H1 (cell line): Measurements from ENCODE around the gene RIGI. TPM values are rescaled to one million over a fixed set of nuclear protein-coding genes. Genes with fewer than 3 reads are reported as not detected.
A peak's percentile ranks its signal among the peaks of the same experiment; 100 is the strongest.

ENCODE experiments used
- CTCF ChIA-PET: fragments of 300-600 bp; sonication (Branson Sonifier 250); formaldehyde crosslinking; loops from one replicate; lab custom pipeline; 2021; ENCODE audit not compliant: partially characterized antibody; lab: Charles Lee
- POLR2A ChIA-PET: fragments of 300-600 bp; sonication (Branson Sonifier 250); formaldehyde crosslinking; loops from one replicate; lab custom pipeline; 2021; ENCODE audit warnings: inconsistent platforms; ENCODE audit not compliant: partially characterized antibody; lab: Charles Lee
- DNase-seq, 2 experiments: peaks; one replicate each; pipeline versions ENCODE4 v3.0.0 to v3.0.0-alpha.2; 2010 to 2022; ENCODE audit warnings: low spot score in 2 of 2, low read depth in 1 of 2, mixed read lengths in 1 of 2
- FAIRE-seq: peaks from 2 replicates; lab custom pipeline; 2011; peaks lifted over from hg19 to GRCh38; lab: Jason Lieb, UNC
- H2AFZ ChIP-seq: 2 replicates; pipeline ENCODE4 v1.8.1; 2012; ENCODE audit warnings: low read length, inconsistent platforms
- H2AK5ac ChIP-seq: 2 replicates; pipeline ENCODE4 v1.6.1; 2013; ENCODE audit warnings: low read depth, low read length
- H2BK120ac ChIP-seq: replicated peaks from 2 replicates; pipeline ENCODE3; 2013; ENCODE audit warnings: low read depth, low read length, inconsistent platforms
- H2BK12ac ChIP-seq: 2 replicates; pipeline ENCODE4 v1.6.1; 2013; ENCODE audit warnings: low read depth, low read length
- H2BK15ac ChIP-seq: 2 replicates; pipeline ENCODE4 v1.6.1; 2013; ENCODE audit warnings: low read length
- H2BK20ac ChIP-seq: 2 replicates; pipeline ENCODE4 v1.6.1; 2013; ENCODE audit warnings: low read length
- H2BK5ac ChIP-seq: 2 replicates; pipeline ENCODE4 v1.6.1; 2013; ENCODE audit warnings: low read depth, low read length
- H3K14ac ChIP-seq: 2 replicates; pipeline ENCODE4 v1.6.1; 2013; ENCODE audit warnings: inconsistent platforms; ENCODE audit not compliant: insufficient read length
- H3K18ac ChIP-seq: 2 replicates; pipeline ENCODE4 v1.6.1; 2013; ENCODE audit warnings: low read length; ENCODE audit errors: extremely low read depth
- H3K23ac ChIP-seq: 2 replicates; pipeline ENCODE4 v1.6.1; 2013; ENCODE audit warnings: inconsistent platforms; ENCODE audit not compliant: insufficient read length
- H3K23me2 ChIP-seq: 2 replicates; pipeline ENCODE4 v1.6.1; 2013; ENCODE audit warnings: low read depth, low read length
- H3K27ac ChIP-seq: 2 replicates; pipeline ENCODE4 v1.6.1; 2011; ENCODE audit warnings: low read depth, low read length, inconsistent platforms
- H3K27me3 ChIP-seq, 4 experiments: replicated peaks in 1 of 4; 1 replicate in 1 of 4; 2 replicates in 3 of 4; pipeline versions ENCODE4 v1.6.1 to v1.8.1; 2011 to 2013; ENCODE audit warnings: low read length in 3 of 4, mild to moderate bottlenecking in 3 of 4, inconsistent platforms in 2 of 4, mixed read lengths in 2 of 4, moderate library complexity in 1 of 4; ENCODE audit not compliant: control insufficient read depth in 3 of 4, insufficient read depth in 3 of 4; ENCODE audit errors: extremely low read depth in 1 of 4
- H3K36me3 ChIP-seq, 4 experiments: 2 replicates each; pipeline versions ENCODE4 v1.6.1 to v1.8.1; 2011 to 2013; ENCODE audit warnings: mild to moderate bottlenecking in 4 of 4, low read length in 3 of 4, moderate library complexity in 2 of 4, control low read depth in 1 of 4, inconsistent platforms in 1 of 4; ENCODE audit not compliant: insufficient read depth in 4 of 4, control insufficient read depth in 2 of 4
- H3K4ac ChIP-seq: replicated peaks from 2 replicates; pipeline ENCODE3; 2013; ENCODE audit warnings: low read length, low read depth, mixed read lengths, inconsistent platforms; ENCODE audit not compliant: insufficient read length
- H3K4me1 ChIP-seq, 4 experiments: replicated peaks in 1 of 4; 1 replicate in 1 of 4; 2 replicates in 3 of 4; pipeline versions ENCODE4 v1.6.1 to v1.8.1; 2011 to 2013; ENCODE audit warnings: low read length in 3 of 4, inconsistent platforms in 2 of 4, mixed read lengths in 1 of 4; ENCODE audit not compliant: insufficient read depth in 4 of 4, control insufficient read depth in 3 of 4
- H3K4me2 ChIP-seq, 2 experiments: 2 replicates each; pipeline versions ENCODE4 v1.6.1 to v1.8.1; 2011 to 2013; ENCODE audit warnings: low read depth in 2 of 2, low read length in 2 of 2, control low read depth in 1 of 2, inconsistent platforms in 1 of 2, mild to moderate bottlenecking in 1 of 2; ENCODE audit not compliant: insufficient read depth in 1 of 2
- H3K4me3 ChIP-seq, 4 experiments: fragments of 200-600, 300-600 bp in 1 of 4; sonication (generic), shearing (Covaris generic), sonication (Bioruptor Twin) in 1 of 4; 2 replicates each; pipeline versions ENCODE4 v1.5.1 to v1.8.1; 2011 to 2016; ENCODE audit warnings: low read length in 4 of 4, low read depth in 3 of 4, control low read depth in 2 of 4, inconsistent platforms in 2 of 4, mild to moderate bottlenecking in 2 of 4, mixed read lengths in 1 of 4, moderate library complexity in 1 of 4; ENCODE audit not compliant: insufficient read depth in 2 of 4; ENCODE audit errors: extremely low read depth in 1 of 4
- H3K56ac ChIP-seq: replicated peaks from 2 replicates; pipeline ENCODE3; 2013; ENCODE audit warnings: low read depth, mild to moderate bottlenecking, mixed read lengths, low read length, inconsistent platforms; ENCODE audit not compliant: insufficient read length
- H3K79me1 ChIP-seq: 2 replicates; pipeline ENCODE4 v1.6.1; 2013; ENCODE audit warnings: low read depth, low read length, control low read depth
- H3K79me2 ChIP-seq, 2 experiments: 2 replicates each; pipeline versions ENCODE4 v1.6.1 to v1.8.1; 2012 to 2013; ENCODE audit warnings: low read length in 2 of 2, mild to moderate bottlenecking in 2 of 2, inconsistent platforms in 1 of 2; ENCODE audit not compliant: insufficient read depth in 2 of 2, control insufficient read depth in 1 of 2
- H3K9ac ChIP-seq, 4 experiments: replicated peaks in 1 of 4; 1 replicate in 1 of 4; 2 replicates in 3 of 4; pipeline versions ENCODE4 v1.6.1 to v1.8.1; 2011 to 2013; ENCODE audit warnings: low read depth in 3 of 4, low read length in 3 of 4, control low read depth in 2 of 4, mild to moderate bottlenecking in 2 of 4, moderate library complexity in 2 of 4, inconsistent platforms in 1 of 4; ENCODE audit errors: extremely low read depth in 1 of 4
- H3K9me3 ChIP-seq, 2 experiments: 2 replicates each; pipeline versions ENCODE4 v1.6.1 to v1.8.1; 2012 to 2013; ENCODE audit warnings: mild to moderate bottlenecking in 2 of 2, moderate library complexity in 2 of 2, control low read depth in 1 of 2, inconsistent platforms in 1 of 2, low read depth in 1 of 2, low read length in 1 of 2, mixed read lengths in 1 of 2; ENCODE audit not compliant: insufficient read depth in 2 of 2
- H4K20me1 ChIP-seq, 2 experiments: replicated peaks in 1 of 2; 2 replicates each; pipeline versions ENCODE3 to v1.8.1; 2011 to 2013; ENCODE audit warnings: inconsistent platforms in 2 of 2, low read length in 2 of 2, mild to moderate bottlenecking in 1 of 2; ENCODE audit not compliant: insufficient read depth in 2 of 2, control insufficient read depth in 1 of 2
- H4K5ac ChIP-seq: 2 replicates; pipeline ENCODE4 v1.6.1; 2013; ENCODE audit warnings: low read length, low read depth, mixed read lengths, inconsistent platforms; ENCODE audit not compliant: insufficient read length
- H4K8ac ChIP-seq: 2 replicates; pipeline ENCODE4 v1.8.0; 2013; ENCODE audit warnings: mild to moderate bottlenecking, moderate library complexity, low read length, inconsistent platforms; ENCODE audit not compliant: insufficient read depth; ENCODE audit errors: extremely low read depth
- H4K91ac ChIP-seq: replicated peaks from 2 replicates; pipeline ENCODE3; 2013; ENCODE audit warnings: low read length, mixed read lengths, inconsistent platforms; ENCODE audit not compliant: insufficient read length
- HDAC6 ChIP-seq: IDR thresholded peaks from one replicate; pipeline ENCODE4 v1.7.1; 2012; ENCODE audit warnings: low read depth, mild to moderate bottlenecking, inconsistent platforms, low read length, moderate library complexity
- POLR2AphosphoS5 ChIP-seq: IDR thresholded peaks from 2 replicates; pipeline ENCODE4 v1.6.1; 2011; ENCODE audit warnings: low read depth, low read length
- RFX5 ChIP-seq: IDR thresholded peaks from 2 replicates; pipeline ENCODE4 v1.6.1; 2011; ENCODE audit warnings: low read depth, low read length, improper control_type of control experiment, borderline replicate concordance
- RXRA ChIP-seq: IDR thresholded peaks from 2 replicates; pipeline ENCODE4 v1.6.1; 2011; ENCODE audit warnings: low read depth, mild to moderate bottlenecking, low read length, moderate library complexity; ENCODE audit not compliant: insufficient read depth
- TCF12 ChIP-seq: IDR thresholded peaks from 2 replicates; pipeline ENCODE4 v1.6.1; 2011; ENCODE audit warnings: low read depth, mild to moderate bottlenecking, low read length
- WGBS, 2 experiments: shearing (Covaris generic) in 1 of 2; methylation state at CpG; one replicate each; pipeline versions ENCODE4 v1.1.6 to v1.1.7; 2013 to 2015; ENCODE audit warnings: low lambda C conversion rate in 2 of 2, mixed read lengths in 2 of 2, inconsistent platforms in 1 of 2, low coverage in 1 of 2, missing lambda C conversion rate in 1 of 2; ENCODE audit not compliant: insufficient replicate concordance in 2 of 2, insufficient coverage in 1 of 2, insufficient read length in 1 of 2; ENCODE audit errors: extremely low coverage in 1 of 2, missing lambda C conversion rate in 1 of 2; 5-methylcytosine and 5-hydroxymethylcytosine counted together
- polyA plus RNA-seq, 7 experiments: library from polyadenylated mRNA; depleted of rRNA in 3 of 7; stranded (reverse) in 5 of 7; unstranded in 2 of 7; fragments of >200 nt in 5 of 7; fragments of 200-250 nt in 2 of 7; gene quantifications; 1 replicate in 5 of 7; 2 replicates in 1 of 7; 4 replicates in 1 of 7; pipeline versions ENCODE4 v1.2.1 to v1.2.3, GENCODE V29; 2011 to 2013; ENCODE audit warnings: missing spikeins in 2 of 7, mixed read lengths in 2 of 7
- total RNA-seq: library from RNA; stranded (reverse); fragmentation: NEBNext Ultra II Directional; extraction: Animal tissue kit (Norgen Biotek cat#: 25700); gene quantifications from 2 replicates; pipeline ENCODE4 v1.2.1, GENCODE V29; 2021
- TF ChIP-seq, protein P1 (sequence below): IDR thresholded peaks from 2 replicates; pipeline ENCODE4 v1.6.1; 2011; ENCODE audit warnings: low read length, improper control_type of control experiment
- TF ChIP-seq, protein P2 (sequence below): IDR thresholded peaks from 2 replicates; pipeline ENCODE4 v1.6.1; 2012; ENCODE audit warnings: low read length, inconsistent platforms

Gene RIGI
- total and polyA plus RNA-seq, 2 of the 8 experiments (the other 6 are each of a cell fraction or from before 2014, with no cell fraction given): 3.1 to 6.7 TPM

DNA sequence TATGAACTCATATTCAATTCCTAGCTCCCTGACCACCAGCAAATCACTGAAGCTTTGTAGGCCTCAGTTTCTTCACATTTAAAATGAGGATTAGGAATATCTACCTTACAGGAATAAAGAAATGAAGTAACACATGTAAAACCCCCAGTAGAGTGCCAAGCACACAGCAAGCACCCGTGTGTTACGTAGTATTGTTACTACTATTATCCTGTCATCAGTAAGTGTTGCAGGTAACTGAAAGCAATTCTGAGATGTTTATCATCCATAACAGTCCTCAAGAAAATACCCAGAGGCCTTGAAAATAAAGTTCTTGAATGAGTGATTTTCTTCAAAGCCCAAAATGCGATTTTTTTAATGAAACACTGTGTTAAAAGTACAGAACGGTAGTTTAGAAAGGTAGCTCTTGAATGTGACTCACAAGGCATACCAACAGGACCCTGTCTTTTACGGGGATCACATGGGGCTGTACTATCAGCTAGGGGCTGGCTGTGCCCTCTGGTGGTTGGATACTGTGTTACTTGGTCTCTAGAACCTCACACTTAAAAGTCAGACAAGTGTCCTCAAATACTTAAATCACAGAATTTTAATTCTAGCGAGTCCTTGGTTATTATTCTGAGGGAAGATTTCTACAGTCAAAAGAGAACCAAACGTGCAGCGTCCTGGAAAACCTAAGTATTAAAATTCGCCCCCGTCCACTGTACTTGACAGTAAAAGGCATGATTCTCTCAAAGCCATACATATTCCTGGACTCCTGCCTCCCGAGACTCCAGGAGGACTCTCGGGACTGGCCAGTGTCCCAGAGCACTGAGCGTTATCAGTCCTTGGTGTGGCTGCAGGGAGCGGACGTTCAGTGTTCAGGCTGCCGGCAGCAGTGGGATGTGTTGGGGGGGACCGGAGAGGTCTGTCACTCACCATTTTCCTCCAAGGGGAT is 46.2 kb upstream of the RIGI start:
- peak in 1 of 2 experiments; percentile 49 for DNase-seq
- peak overlapping the region; percentile 70 to 98 (median 98) for H3K4me3 ChIP-seq
- H2AK5ac ChIP-seq: no peak overlapping the region
- no peak overlapping the region for H2BK20ac ChIP-seq
- ChIA-PET POLR2A (interaction anchor here (0.6 to 3.8 kb wide), 6 partner anchors 11 to 453 kb away, joined by 3 to 24 read pairs (median 4); partner anchors contain the start of genes ACO1, DNAJA1, RIGI and SMIM27), CTCF (interaction anchor here (0.6 to 12.2 kb wide), 27 partner anchors 9 to 606 kb away, joined by 3 to 248 read pairs (median 4); partner anchors contain the start of genes RIGI, SMIM27 and TOPORS)
- no peaks in the 10 kb centered on the region for H3K9me3 ChIP-seq
- no peak overlapping the region for H4K5ac ChIP-seq
- H3K79me2 ChIP-seq: peaks cover 4 to 33% of the 10 kb centered on the region in 2 experiments; a peak in 3 of 4 replicates
- H2BK5ac ChIP-seq: peak overlapping the region; percentile 85; the same call in 1 of the 2 replicates
- H3K14ac ChIP-seq: no peak overlapping the region
- 3% methylated on average over 17 of the region's 17 CpGs; no CpG with 5 or more reads in 1 of the 2 experiments for WGBS, 2 experiments
- H2BK120ac ChIP-seq: no peak overlapping the region
- H3K9ac ChIP-seq: peak overlapping the region; percentile 64 to 91 (median 78)
- H3K18ac ChIP-seq: no peak overlapping the region
- H4K20me1 ChIP-seq: peaks cover 0 to 6% of the 10 kb centered on the region in 2 experiments
- no peaks in the 10 kb centered on the region for H3K27me3 ChIP-seq
- peaks cover 0 to 4% (median under 1%) of the 10 kb centered on the region in 4 experiments; a peak in 2 of 7 replicates for H3K4me1 ChIP-seq
- H3K23ac ChIP-seq: no peak overlapping the region
- peak overlapping the region; percentile 34 for H3K56ac ChIP-seq
- FAIRE-seq: peak; percentile 92
- H3K23me2 ChIP-seq: peaks cover 6% of the 10 kb centered on the region
- no peak overlapping the region for H2BK12ac ChIP-seq
- peak overlapping the region; percentile 88 for H2AFZ ChIP-seq
- H3K4me2 ChIP-seq: peak overlapping the region; percentile 82 to 89
- H3K36me3 ChIP-seq: peaks cover 0 to 5% (median under 1%) of the 10 kb centered on the region in 4 experiments; a peak in 2 of 8 replicates
- peak overlapping the region; percentile 81; the same call in 1 of the 2 replicates for H3K27ac ChIP-seq
- H3K79me1 ChIP-seq: peaks cover 4% of the 10 kb centered on the region; the same call in 1 of the 2 replicates
- H4K8ac ChIP-seq: peak overlapping the region; percentile 53; the same call in 1 of the 2 replicates
- no peak overlapping the region for H2BK15ac ChIP-seq
- H4K91ac ChIP-seq: no peak overlapping the region
- H3K4ac ChIP-seq: no peak overlapping the region
- TF ChIP-seq RFX5 (no peak), HDAC6 (no peak), POLR2AphosphoS5 (no peak), TCF12 (no peak), RXRA (no peak)
- TF ChIP-seq, protein P1, sequence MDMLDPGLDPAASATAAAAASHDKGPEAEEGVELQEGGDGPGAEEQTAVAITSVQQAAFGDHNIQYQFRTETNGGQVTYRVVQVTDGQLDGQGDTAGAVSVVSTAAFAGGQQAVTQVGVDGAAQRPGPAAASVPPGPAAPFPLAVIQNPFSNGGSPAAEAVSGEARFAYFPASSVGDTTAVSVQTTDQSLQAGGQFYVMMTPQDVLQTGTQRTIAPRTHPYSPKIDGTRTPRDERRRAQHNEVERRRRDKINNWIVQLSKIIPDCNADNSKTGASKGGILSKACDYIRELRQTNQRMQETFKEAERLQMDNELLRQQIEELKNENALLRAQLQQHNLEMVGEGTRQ: peak; percentile 71; the same call in 1 of the 2 replicates
- TF ChIP-seq, protein P2, sequence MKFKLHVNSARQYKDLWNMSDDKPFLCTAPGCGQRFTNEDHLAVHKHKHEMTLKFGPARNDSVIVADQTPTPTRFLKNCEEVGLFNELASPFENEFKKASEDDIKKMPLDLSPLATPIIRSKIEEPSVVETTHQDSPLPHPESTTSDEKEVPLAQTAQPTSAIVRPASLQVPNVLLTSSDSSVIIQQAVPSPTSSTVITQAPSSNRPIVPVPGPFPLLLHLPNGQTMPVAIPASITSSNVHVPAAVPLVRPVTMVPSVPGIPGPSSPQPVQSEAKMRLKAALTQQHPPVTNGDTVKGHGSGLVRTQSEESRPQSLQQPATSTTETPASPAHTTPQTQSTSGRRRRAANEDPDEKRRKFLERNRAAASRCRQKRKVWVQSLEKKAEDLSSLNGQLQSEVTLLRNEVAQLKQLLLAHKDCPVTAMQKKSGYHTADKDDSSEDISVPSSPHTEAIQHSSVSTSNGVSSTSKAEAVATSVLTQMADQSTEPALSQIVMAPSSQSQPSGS: no peak
